HepG2 (cell line): ENCODE data around the gene KPNA3. TPM values are rescaled to one million over a fixed set of nuclear protein-coding genes. Genes with fewer than 3 reads are reported as not detected.

ENCODE experiments used
- CBX2 ChIP-seq, 2 experiments: fragments of 200-600 bp in 1 of 2; sonication (generic); formaldehyde crosslinking in 1 of 2; IDR thresholded peaks; 2 replicates each; pipeline versions ENCODE4 v1.7.0 to v1.8.1; 2018 to 2022; ENCODE audit warnings: low read depth in 2 of 2, low read length in 1 of 2, mild to moderate bottlenecking in 1 of 2, missing genetic modification reagents in 1 of 2
- CENPX ChIP-seq: sonication (generic); formaldehyde crosslinking; IDR thresholded peaks from 2 replicates; pipeline ENCODE4 v1.9.0; 2021; ENCODE audit warnings: mild to moderate bottlenecking, missing genetic modification reagents, moderate library complexity
- GATA4 ChIP-seq: sonication (generic); IDR thresholded peaks from 2 replicates; pipeline ENCODE4 v1.6.1; 2016; ENCODE audit warnings: antibody characterized with exemption, low read depth, borderline replicate concordance
- HNRNPUL1 ChIP-seq: fragments of 200-400 bp; formaldehyde crosslinking; IDR thresholded peaks from 2 replicates; pipeline ENCODE4 v1.6.1; 2017; ENCODE audit warnings: low read depth, mild to moderate bottlenecking, low read length, moderate library complexity
- MBNL3 ChIP-seq: fragments of 250-450 bp; sonication (Bioruptor Pico); conservative IDR thresholded peaks from 2 replicates; pipeline ENCODE4 v1.8.0; 2022; ENCODE audit warnings: mild to moderate bottlenecking, inconsistent platforms
- PPARG ChIP-seq: conservative IDR thresholded peaks from 2 replicates; pipeline ENCODE4 v1.6.1; 2016; ENCODE audit warnings: missing biosample characterization, missing genetic modification reagents
- RORA ChIP-seq: sonication (generic); formaldehyde crosslinking; IDR thresholded peaks from 2 replicates; pipeline ENCODE4 v1.5.0; 2020; ENCODE audit warnings: mild to moderate bottlenecking, missing genetic modification reagents, moderate library complexity
- SALL2 ChIP-seq: sonication (generic); formaldehyde crosslinking; IDR thresholded peaks from 2 replicates; pipeline ENCODE4 v1.8.1; 2023; ENCODE audit warnings: mild to moderate bottlenecking, missing genetic modification reagents, inconsistent platforms
- SNAPC2 ChIP-seq: sonication (generic); formaldehyde crosslinking; IDR thresholded peaks from 2 replicates; pipeline ENCODE4 v1.8.1; 2022; ENCODE audit warnings: mild to moderate bottlenecking, missing genetic modification reagents
- SYNCRIP ChIP-seq: fragments of 200-400 bp; formaldehyde crosslinking; IDR thresholded peaks from 2 replicates; pipeline ENCODE4 v1.6.1; 2018; ENCODE audit warnings: mild to moderate bottlenecking, low read depth, low read length; ENCODE audit not compliant: insufficient read depth
- TAF15 ChIP-seq: fragments of 200-400 bp; formaldehyde crosslinking; IDR thresholded peaks from one replicate; pipeline ENCODE4 v1.6.1; 2018; ENCODE audit warnings: mild to moderate bottlenecking, low read depth, low read length; ENCODE audit not compliant: poor library complexity, severe bottlenecking
- TP53 ChIP-seq: sonication (generic); formaldehyde crosslinking; conservative IDR thresholded peaks from 2 replicates; pipeline ENCODE4 v1.4.0; 2020; ENCODE audit warnings: missing genetic modification reagents
- ZFP82 ChIP-seq: sonication (generic); formaldehyde crosslinking; IDR thresholded peaks from 2 replicates; pipeline ENCODE4 v1.5.1; 2020; ENCODE audit warnings: mild to moderate bottlenecking, missing genetic modification reagents, borderline replicate concordance
- ZNF12 ChIP-seq: sonication (generic); formaldehyde crosslinking; IDR thresholded peaks from 2 replicates; pipeline ENCODE4 v1.5.0; 2020; ENCODE audit warnings: missing genetic modification reagents
- ZNF136 ChIP-seq: sonication (generic); formaldehyde crosslinking; IDR thresholded peaks from 2 replicates; pipeline ENCODE4 v1.8.1; 2022; ENCODE audit warnings: low read depth, mild to moderate bottlenecking, moderate library complexity, missing genetic modification reagents
- ZNF20 ChIP-seq: sonication (generic); formaldehyde crosslinking; IDR thresholded peaks from 2 replicates; pipeline ENCODE4 v1.4.0; 2020; ENCODE audit warnings: mild to moderate bottlenecking, moderate library complexity, missing genetic modification reagents
- ZNF431 ChIP-seq: sonication (generic); formaldehyde crosslinking; IDR thresholded peaks from 2 replicates; pipeline ENCODE4 v1.9.0; 2022; ENCODE audit warnings: missing genetic modification reagents, low read depth, mild to moderate bottlenecking, borderline replicate concordance
- ZNF44 ChIP-seq: sonication (generic); formaldehyde crosslinking; IDR thresholded peaks from 2 replicates; pipeline ENCODE4 v1.5.1; 2020; ENCODE audit warnings: mild to moderate bottlenecking, missing genetic modification reagents
- ZNF562 ChIP-seq: sonication (generic); formaldehyde crosslinking; IDR thresholded peaks from 2 replicates; pipeline ENCODE4 v1.8.0; 2022; ENCODE audit warnings: missing genetic modification reagents, borderline replicate concordance
- ZNF766 ChIP-seq: sonication (generic); formaldehyde crosslinking; IDR thresholded peaks from 2 replicates; pipeline ENCODE4 v1.5.0; 2020; ENCODE audit warnings: missing genetic modification reagents, borderline replicate concordance
- ZNF781 ChIP-seq: sonication (generic); formaldehyde crosslinking; IDR thresholded peaks from 2 replicates; pipeline ENCODE4 v1.5.1; 2020; ENCODE audit warnings: borderline replicate concordance, mild to moderate bottlenecking, missing genetic modification reagents; ENCODE audit errors: not compliant biosample characterization
- ZSCAN25 ChIP-seq: sonication (generic); formaldehyde crosslinking; IDR thresholded peaks from 2 replicates; pipeline ENCODE4 v1.8.0; 2022; ENCODE audit warnings: mild to moderate bottlenecking, missing genetic modification reagents
- polyA plus RNA-seq, 8 experiments: library from polyadenylated mRNA; depleted of rRNA in 3 of 8; stranded (reverse) in 7 of 8; unstranded in 1 of 8; fragments of >200 nt; fragmentation: Illumina TruSeq in 4 of 8; extraction: Trizol in 4 of 8; gene quantifications; 2 replicates each; pipeline versions ENCODE4 v1.2.1 to v1.2.3, GENCODE V29; 2011 to 2016; ENCODE audit warnings: low read depth in 4 of 8, missing spikeins in 1 of 8, mixed read lengths in 1 of 8; ENCODE audit not compliant: insufficient read depth in 1 of 8
- total RNA-seq, 5 experiments: library from RNA; depleted of rRNA; stranded (reverse); fragments of >200 nt; fragmentation: Illumina TruSeq; extraction: Trizol; gene quantifications; 2 replicates each; pipeline ENCODE4 v1.2.3, GENCODE V29; 2016; ENCODE audit warnings: low read depth in 1 of 5
- TF ChIP-seq, protein P1 (sequence below): sonication (generic); formaldehyde crosslinking; IDR thresholded peaks from 2 replicates; pipeline ENCODE4 v1.8.0; 2022; ENCODE audit warnings: mild to moderate bottlenecking, missing genetic modification reagents, moderate library complexity
- TF ChIP-seq, protein P2 (sequence below): sonication (generic); formaldehyde crosslinking; conservative IDR thresholded peaks from 2 replicates; pipeline ENCODE4 v1.4.0; 2020; ENCODE audit warnings: missing genetic modification reagents
- TF ChIP-seq, protein P3 (sequence below): sonication (generic); formaldehyde crosslinking; IDR thresholded peaks from 2 replicates; pipeline ENCODE4 v1.4.0; 2020; ENCODE audit warnings: mild to moderate bottlenecking, low read depth, missing genetic modification reagents

Gene KPNA3
- total and polyA plus RNA-seq, 2 of the 13 experiments (the other 11 are each of a cell fraction or from before 2014, with no cell fraction given), result 13.0 to 28.9 TPM

DNA sequence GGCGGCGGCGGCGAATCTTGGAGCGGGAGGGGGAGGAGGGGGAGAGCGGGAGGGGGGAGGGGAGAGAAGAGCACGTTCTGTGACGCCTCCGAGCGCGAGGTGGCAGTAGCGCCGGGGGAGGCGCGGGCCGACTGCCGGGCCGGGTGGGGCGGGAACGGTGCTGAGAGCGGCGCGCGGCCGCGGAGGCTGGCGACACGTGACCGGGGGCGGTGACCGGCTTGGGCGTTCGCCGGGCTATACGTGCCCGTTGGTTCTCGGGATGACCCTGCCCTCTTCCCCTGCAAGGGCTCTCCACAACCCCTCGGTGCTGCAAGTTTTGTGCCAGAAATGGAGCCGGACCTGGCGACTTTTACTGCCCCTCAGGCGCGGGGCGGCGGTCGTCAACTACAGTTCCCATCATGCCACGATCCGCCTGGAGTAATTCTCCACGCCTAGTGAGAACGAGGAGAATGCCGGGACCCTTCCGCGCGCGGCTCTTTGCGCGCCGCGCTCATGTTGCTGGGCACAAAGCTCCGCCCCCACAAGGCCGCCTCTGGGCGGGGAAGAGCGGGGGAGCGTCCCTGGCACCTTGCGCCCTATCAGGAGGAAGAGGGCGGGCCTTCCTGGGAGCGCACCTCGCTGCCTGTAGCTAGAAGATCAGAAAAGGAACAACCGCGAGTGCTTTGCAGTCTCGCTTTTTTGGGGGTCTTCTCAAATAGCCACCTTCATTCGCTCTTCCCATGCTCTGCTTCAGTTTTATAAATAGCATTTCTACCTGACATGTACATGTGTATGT lies at the start of gene KPNA3 (continued):
- TF ChIP-seq, protein P1, sequence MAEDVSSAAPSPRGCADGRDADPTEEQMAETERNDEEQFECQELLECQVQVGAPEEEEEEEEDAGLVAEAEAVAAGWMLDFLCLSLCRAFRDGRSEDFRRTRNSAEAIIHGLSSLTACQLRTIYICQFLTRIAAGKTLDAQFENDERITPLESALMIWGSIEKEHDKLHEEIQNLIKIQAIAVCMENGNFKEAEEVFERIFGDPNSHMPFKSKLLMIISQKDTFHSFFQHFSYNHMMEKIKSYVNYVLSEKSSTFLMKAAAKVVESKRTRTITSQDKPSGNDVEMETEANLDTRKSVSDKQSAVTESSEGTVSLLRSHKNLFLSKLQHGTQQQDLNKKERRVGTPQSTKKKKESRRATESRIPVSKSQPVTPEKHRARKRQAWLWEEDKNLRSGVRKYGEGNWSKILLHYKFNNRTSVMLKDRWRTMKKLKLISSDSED (CRISPR knock-in tag), result no peak
- 0 out of 2 replicates have a peak, but pooled peaks have one; percentile 36 for TF ChIP-seq PPARG (CRISPR knock-in tag)
- TF ChIP-seq ZNF766 (CRISPR knock-in tag), result 0 out of 2 replicates have a peak, but pooled peaks have one; percentile 25
- TF ChIP-seq ZNF44 (CRISPR knock-in tag), result no peak
- no peak for TF ChIP-seq ZFP82 (CRISPR knock-in tag)
- peak; percentile 71; the same call in 1 of the 2 replicates for TF ChIP-seq ZNF431 (CRISPR knock-in tag)
- TF ChIP-seq ZNF781 (CRISPR knock-in tag), result peak; percentile 70
- TF ChIP-seq ZNF562 (CRISPR knock-in tag), result no peak
- no peak for TF ChIP-seq CENPX (CRISPR knock-in tag)
- TF ChIP-seq SNAPC2, result peak; percentile 83
- TF ChIP-seq RORA (CRISPR knock-in tag), result no peak
- TF ChIP-seq HNRNPUL1, result no peak
- peak; percentile 52; the same call in 1 of the 2 replicates for TF ChIP-seq ZSCAN25 (CRISPR knock-in tag)
- TF ChIP-seq ZNF12 (CRISPR knock-in tag), result peak; percentile 43; the same call in 1 of the 2 replicates
- TF ChIP-seq SYNCRIP, result no peak
- TF ChIP-seq SALL2 (CRISPR knock-in tag), result no peak
- TF ChIP-seq TP53 (CRISPR knock-in tag), result no peak
- TF ChIP-seq, protein P2, sequence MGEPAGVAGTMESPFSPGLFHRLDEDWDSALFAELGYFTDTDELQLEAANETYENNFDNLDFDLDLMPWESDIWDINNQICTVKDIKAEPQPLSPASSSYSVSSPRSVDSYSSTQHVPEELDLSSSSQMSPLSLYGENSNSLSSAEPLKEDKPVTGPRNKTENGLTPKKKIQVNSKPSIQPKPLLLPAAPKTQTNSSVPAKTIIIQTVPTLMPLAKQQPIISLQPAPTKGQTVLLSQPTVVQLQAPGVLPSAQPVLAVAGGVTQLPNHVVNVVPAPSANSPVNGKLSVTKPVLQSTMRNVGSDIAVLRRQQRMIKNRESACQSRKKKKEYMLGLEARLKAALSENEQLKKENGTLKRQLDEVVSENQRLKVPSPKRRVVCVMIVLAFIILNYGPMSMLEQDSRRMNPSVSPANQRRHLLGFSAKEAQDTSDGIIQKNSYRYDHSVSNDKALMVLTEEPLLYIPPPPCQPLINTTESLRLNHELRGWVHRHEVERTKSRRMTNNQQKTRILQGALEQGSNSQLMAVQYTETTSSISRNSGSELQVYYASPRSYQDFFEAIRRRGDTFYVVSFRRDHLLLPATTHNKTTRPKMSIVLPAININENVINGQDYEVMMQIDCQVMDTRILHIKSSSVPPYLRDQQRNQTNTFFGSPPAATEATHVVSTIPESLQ (CRISPR knock-in tag), result no peak
- no peak; the same call in 1 of the 2 replicates for TF ChIP-seq GATA4
- TF ChIP-seq ZNF20 (CRISPR knock-in tag), result no peak
- no peak for TF ChIP-seq MBNL3 (CRISPR knock-in tag)
- TF ChIP-seq, protein P3, sequence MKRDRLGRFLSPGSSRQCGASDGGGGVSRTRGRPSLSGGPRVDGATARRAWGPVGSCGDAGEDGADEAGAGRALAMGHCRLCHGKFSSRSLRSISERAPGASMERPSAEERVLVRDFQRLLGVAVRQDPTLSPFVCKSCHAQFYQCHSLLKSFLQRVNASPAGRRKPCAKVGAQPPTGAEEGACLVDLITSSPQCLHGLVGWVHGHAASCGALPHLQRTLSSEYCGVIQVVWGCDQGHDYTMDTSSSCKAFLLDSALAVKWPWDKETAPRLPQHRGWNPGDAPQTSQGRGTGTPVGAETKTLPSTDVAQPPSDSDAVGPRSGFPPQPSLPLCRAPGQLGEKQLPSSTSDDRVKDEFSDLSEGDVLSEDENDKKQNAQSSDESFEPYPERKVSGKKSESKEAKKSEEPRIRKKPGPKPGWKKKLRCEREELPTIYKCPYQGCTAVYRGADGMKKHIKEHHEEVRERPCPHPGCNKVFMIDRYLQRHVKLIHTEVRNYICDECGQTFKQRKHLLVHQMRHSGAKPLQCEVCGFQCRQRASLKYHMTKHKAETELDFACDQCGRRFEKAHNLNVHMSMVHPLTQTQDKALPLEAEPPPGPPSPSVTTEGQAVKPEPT, result peak; percentile 60; the same call in 1 of the 2 replicates
- no peak for TF ChIP-seq CBX2 (IDR thresholded peaks at IDR 0.05; ENCODE audit: low read depth, low read length)
- no peak for TF ChIP-seq CBX2 (CRISPR knock-in tag; IDR thresholded peaks at IDR 0.05; ENCODE audit: low read depth)
- no peak for TF ChIP-seq ZNF136 (CRISPR knock-in tag)
- TF ChIP-seq TAF15, result peak; percentile 62
